Dedifferentiated amniotic fluid mesenchymal stem cell (primary cell): ENCODE data around the gene CRYBA4.

Experiments used
- DNase-seq: peaks from one replicate; pipeline ENCODE4 v3.0.0-alpha.2; 2016; ENCODE audit errors: extremely low spot score

The CRYBA4 gene

DNA sequence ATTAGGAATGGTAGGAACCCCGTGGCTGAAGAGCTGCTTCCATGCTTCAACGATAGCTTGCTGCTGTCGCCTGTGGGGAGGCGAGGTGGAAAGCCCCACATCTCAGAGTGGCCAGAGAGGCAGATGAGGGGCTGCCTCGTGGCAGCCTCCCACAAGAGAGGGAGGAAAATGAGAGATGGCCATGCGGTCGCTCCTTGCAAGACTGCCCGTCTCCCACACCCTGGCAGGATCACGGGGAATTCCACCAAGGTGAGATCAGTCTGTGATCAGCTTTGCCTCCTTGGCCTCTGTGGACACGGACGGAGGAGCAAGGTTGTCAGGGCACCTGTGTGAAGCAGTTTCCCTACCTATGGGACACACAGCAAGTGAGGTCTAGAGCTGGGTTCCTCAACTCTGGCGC, 3.0 kb downstream of the CRYBA4 start:
- no peak for DNase-seq

DNA sequence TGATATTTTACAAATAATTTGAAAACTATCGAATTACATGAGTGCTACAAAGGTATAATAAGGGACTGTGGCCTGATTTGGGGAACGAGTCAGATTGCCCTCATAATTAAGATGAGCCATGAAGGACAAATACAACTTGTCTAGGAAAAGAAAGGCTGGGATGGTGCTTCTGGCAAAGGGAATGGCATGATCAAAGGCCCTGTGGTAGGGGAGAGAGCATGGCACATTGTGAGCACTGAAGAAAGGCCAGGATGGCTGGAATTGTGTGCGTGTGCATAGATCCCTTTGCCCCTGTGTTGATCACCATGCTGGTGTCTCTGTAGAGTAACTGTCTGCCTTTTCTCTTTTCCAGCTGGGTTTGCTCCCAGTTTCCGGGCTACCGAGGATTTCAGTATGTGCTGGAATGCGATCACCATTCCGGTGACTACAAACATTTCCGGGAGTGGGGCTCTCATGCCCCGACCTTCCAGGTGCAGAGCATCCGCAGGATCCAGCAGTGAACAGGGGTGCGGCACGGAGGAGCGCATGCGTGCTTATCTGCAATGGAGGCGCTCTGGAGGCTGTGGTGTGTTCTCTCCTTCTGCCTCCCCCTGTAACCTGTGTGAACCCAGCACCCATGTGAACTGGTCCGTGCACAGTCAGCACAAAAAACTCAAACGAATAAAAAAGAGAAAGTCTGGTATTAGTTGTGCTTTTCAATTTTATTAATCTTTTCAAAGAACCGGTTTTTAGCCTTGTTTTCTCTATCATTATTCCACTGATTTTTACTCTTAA, 8.4 kb downstream of the CRYBA4 start:
- DNase-seq, result no peak

DNA sequence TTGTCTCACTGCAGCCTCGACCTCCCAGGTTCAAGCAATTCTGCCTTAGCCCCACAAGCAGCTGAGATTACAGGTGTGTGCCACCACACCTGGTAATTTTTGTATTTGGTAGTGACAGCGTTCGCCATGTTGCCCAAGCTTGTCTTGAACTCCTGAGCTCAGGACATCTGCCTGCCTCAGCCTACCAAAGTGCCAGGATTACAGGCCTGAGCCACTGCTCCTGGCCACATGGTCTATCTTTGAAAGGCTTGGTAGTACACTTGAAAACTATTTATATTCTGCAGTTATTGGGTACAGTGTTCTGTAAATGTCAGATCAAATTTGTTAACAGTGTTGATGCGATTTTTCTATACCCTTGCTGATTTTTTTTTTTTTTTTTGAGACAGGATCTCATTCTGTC, 9.5 kb downstream of the CRYBA4 start:
- DNase-seq, result no peak

DNA sequence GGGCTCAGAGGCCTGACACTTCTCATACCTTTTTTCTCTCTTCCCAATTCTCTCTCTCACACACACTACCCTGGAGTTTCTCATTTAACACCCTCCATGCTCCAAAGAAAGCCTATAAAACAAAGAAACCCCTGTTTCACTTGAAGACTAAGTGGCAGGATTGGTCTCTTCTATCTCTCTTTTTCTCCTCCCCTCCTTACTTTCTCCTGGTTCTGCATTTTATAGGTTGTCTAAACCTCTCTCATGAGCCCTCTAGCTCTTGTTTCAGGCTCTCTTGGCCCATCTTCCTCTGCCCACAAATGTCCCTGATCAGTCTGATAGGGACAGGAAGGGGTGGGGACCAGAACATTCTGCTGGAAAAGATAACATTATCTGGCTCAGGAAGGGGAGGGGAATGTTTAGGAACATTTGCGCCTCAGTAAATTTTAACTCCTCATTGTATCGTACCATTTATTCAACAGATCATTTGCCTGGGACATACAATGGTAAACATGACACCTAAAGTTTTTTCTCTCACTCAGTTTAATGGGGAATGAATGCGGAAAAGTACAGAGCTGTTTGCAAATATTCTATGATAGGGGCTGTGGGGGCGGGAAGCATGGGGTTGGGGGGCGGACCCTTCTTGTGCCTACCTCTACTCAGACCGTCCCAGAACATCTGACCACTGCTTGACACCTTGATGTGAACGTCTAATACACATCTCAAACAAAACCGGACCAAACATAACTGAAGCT, 10.8 kb downstream of the CRYBA4 start:
- no peak for DNase-seq

DNA sequence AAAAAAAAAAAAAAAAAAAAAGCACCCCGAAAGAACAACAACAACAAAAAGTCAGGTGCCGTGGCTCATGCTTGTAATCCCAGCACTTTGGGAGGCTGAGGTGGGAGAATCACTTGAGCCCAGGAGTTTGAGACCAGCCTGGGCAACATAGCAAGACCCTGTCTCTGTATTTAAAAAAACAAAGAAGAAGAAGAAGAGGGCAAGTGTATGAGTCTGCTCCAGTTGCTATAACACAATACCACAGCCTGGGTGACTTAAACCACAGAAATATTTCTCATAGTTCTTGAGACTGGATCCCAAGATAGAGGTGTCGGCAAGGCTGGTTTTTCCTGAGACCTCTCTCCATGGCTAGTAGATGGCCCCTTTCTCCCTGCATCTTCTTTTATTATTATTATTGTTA, 12.4 kb downstream of the CRYBA4 start:
- no peak for DNase-seq

DNA sequence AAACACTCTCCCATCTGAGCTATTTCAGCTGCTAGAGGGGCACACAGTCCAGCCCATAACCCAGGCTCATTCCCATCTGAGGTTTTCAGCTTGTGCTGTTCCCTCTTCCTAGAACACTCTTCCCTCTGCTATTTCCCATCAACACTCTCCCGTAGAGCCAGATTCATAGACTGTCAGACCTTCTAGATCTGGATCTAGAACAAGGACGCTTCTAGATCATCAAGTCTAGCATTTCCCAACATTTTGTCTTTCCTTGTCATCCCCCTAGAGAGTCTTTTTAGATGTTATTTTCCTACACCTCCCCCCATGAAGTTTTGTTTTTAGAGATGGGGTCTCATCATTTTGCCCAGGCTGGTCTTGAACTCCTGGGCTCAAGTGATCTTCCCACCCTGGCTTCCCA, 13.4 kb downstream of the CRYBA4 start:
- no peak for DNase-seq

DNA sequence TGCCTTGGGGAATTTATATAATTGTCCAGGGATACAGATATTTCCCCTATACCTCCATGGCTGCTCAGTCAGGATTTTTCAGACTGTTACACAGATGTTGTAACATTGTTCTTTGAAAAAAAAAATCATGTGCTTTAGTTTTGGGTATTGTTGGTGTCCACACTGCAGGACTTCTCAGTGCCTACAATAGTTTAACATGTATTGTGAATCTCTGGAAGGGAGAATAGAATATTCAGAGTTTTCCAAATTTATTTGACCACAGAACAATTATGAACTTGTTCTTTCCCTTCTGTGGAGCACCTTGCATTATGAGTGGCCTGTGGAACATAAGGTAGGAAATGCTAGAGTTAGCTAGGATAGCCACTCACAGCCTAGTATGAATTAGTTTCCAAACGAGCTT, 14.5 kb downstream of the CRYBA4 start:
- DNase-seq, result no peak

DNA sequence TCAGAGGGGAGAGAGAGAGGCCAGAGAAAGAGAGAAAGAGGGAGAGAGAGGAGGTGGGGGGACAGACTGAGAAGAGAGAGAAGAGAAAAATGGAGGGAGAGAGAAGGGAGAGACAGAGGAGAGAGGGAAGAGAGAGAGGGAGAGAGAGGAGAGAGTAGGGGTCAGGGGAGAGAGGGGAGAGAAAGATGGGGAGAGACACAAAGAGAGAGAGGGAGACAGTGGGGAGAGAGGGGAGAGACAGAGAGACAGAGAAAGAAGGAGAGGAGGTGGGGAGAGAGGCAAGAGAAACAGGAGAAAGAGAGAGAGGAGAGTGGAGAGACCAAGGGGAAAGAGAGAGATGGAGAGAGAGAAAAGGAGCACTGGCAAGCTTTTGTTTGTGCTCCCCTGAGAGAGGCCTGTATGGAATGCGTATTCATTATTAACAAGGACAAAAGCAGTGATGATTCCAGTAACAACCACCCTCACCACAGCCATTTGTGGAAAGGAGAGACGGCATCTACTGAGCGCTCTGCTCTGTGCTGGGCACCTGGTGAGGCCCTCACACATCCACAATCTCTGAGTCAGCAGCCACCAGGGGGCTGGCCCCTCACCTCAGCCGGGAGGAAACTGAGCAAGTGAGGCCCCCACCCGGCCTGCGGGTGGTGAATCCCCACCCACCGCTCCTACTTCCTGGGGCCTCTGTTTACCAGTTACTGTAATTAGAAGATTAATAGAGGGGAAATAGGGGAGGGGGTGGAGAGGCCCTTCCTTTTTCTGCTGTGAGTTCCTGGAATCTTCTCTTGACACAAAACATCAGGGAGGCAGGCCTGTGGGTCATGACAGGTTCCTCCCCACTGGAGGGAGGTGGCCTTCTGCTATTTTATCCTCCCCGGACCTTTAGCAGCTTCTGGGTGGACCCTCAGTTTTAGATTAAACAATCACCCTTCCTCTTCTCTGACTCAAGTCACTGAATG, 21.0 kb downstream of the CRYBA4 start:
- DNase-seq, result no peak

DNA sequence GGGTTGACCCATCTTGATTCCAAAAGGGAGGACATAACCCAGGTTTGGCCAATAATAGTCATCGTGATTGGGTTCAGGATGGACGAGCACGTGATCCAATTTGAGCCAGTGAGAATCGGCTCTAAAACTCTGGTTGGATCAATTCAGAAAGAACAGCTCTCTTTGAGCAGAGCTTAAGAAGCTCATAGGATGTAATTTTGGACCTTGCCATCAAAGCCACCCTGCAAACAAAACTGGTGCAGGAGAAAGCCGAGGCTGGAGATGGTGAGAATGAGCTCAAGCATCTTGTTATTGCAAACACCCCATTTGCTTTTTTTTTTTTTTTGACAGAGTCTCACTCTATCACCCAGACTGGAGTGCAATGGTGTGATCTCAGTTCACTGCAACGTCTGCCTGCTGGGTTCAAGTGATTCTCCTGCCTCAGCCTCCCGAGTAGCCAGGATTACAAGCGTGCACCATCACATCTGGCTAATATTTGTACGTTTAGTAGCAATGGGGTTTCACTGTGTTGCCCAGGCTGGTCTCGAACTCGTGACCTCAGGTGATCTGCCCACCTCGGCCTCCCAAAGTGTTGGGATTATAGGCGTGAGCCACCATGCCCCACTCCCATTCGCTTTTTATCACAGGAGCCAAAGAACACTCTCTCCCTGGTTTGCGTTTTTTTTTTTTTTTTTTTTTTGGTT, 21.8 kb downstream of the CRYBA4 start:
- DNase-seq, result no peak

DNA sequence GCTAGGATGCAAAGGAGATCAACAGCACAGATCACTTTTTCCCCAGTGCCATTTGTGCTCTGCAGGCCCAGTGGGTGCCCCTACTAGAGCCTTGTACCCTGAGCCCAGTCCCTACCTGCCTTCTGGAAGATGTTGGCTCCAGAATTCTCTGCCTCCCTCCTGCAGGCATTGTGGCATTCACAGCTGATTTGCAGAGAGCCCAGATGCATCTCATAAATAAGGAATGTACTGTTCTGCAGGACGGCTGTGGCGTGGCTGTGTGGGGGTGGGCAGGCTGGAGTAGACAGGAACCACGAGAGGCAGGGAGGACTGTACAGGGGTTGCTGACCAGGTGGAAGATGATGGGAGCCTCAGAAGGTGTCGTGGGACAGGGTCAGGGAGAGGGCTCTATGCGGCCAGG, 24.4 kb downstream of the CRYBA4 start:
- no peak for DNase-seq

DNA sequence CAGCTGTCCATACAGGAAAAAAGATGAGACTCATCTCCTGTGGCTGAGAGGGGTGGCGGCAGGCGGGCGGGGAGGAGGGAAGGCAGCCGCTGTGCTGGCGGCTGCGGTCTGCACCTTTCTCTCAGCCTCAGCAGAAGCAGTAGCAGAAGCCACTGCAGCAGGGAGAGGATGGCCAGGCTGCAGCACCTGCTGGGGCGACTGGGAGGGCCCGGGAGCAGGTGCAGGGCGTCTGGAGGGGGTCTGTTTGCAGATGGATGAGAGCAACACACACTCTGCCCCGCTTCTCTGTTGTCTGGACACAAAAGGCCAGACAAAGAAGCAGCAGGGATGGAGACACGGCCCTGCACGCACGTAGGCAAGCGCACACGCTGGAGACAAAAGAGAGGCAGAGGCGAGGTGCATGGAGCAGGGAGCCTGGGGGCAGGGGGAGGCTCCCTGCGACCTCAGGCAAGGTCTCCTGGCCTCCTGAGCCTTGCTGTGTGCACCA, 26.3 kb downstream of the CRYBA4 start:
- DNase-seq, result no peak

DNA sequence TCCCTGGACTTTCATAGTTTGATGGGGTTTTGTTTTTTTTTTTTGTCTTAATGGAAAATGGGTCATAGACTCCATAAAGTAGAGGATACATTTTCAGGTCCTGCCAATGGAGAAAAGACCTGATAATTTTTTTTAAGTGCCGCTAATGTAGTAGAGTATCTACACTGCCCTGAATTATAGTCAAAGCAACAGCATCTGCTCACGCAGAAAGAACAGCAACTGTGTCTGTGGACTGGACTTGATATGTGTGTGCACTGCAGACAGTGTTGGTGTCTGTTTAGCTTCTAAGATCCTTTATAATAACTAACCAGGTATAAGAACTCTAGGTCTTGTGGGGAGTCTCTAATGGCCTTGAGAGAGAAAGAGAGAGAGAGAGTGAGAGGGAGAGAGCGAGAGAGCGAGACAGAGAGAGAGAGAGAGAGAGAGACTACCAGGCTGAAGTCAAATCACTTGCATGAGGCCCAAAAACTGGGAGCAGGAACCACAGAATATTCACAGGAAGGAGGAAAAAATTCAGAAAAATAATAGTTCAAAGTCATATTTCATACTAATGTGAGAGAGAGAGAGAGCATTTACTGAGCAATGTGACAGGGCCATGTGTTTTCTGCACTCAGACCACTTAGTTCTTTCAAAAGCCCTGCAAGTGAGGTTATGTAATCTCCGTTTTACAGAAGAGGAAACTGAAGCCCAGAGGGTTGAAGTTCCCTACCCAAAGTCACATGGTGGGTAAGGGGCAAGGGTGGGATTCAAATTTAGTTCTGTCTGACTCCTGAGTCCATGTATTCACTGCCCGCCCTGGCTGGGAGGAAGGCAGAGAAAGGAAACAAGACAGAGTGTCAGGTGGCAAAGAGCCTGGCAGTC, 27.0 kb downstream of the CRYBA4 start:
- no peak for DNase-seq

DNA sequence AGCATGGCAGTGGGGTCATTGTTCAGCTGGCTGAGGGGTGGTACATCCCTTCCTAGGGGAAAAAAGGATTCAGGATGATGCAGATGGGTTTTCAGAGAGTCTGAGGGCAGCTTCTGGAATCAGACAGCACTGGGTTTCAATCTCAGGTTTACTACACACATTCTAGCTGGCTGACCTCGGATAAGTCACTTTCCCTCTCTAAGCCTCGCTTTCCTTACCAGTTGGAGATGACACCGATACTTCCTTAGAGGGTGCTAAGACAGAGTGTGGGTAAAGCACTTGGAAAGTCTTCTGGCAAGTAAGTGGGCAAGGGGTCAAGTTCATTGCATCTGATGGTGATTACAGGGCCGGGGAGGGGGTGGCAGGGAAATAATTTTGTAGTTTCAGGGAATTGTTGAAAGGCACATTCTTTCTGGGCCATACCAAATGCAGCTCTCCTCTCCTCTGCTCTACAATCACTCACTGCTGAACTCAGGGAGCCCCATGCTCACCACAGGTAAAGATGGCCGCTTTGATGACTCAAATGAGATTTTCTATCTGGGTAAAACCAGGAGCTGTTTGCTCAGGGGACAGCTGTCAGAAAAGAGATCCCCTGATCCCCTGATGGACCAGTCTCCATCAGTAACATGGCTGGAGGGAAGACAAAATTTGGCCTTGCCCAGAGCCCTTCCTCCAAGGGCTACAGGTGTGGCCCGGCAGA, 29.1 kb downstream of the CRYBA4 start:
- no peak for DNase-seq

DNA sequence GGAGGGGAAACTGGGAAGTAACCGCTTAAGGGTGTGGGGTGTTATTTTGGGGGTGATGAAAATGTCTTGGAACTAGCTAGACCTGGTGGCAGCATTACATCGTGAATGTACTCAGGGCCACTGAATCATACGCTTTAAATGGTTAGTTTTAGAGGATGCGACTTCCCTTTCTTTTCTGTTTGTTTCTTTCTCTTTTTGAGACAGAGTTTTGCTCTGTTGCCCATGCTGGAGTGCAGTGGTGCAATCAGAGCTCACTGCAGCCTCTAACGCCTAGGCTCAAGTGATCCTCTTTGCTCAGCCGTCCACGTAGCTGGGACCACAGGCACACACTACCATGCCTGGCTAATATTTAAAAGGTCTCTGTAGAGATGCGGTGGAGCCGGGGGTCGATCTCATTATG, 30.1 kb downstream of the CRYBA4 start:
- no peak for DNase-seq

DNA sequence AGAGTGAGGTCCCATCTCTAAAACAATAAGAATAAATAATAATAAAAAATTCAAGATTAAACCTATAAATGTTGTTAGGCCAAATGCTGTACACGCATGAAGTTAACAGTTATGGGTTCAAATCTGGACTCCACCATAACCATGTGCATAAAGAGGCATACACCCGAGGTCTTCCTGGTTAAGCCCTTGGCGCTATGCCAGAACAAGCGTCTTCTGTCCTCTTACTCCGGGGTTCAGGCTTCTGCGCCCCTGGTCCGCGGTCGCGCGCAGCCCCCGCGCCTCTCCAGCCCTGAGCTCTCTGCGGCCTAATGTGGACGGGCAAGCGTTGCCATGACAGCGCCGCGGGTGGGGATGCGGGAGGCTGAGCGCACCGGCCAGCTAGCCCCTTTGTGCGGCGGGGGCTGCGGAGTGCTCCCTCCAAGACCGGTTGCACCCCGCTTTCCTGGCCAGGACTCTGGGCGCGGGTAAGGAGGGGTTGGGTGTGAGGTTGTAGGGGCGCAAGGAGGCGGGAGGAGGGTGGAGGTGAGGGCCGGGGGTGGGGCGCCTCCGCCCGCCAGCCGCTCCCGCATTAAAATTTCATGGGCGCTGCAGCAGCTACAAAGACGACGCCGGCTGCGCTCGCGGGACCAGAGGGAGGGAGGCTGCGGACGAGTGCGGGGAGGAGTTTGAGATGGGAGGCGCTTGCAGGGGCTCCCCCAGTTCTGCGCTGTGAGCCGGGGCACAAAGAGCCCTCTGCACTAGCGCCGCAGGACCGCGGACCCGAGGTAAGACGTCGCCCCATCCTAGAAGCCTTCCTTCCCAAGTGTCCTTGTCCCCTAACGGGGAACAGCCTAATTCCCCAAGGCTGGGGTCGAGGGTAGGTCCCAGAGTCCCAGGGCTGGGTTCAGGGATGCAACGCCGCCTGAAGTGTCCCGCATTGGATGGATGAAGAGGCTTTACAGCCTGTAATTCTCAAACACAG, 35.4 kb downstream of the CRYBA4 start, which contains the start of gene MIAT:
Gene MIAT, plus strand, starts transcription at position 698 of the 961 bp plus-strand sequence.
- no peak for DNase-seq

DNA sequence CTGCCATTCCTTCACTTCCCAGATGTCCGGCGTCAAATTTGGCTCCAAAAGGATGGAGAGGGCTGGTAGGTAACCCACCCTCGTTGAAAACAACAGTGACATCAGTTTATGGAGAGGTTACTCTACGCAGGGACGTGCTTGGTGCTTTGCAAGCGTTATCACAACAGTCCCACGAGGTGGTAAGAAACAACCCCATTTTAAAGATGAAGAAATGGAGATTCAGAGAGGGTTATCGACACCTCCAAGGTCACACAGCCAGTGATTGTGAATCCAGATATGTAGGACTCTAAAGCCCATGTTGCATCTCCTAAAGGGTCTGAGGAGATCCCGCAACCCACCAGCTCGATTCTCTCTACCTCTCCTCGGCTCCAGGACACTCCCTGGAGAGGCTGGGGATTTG, 36.4 kb downstream of the CRYBA4 start:
- no peak for DNase-seq

DNA sequence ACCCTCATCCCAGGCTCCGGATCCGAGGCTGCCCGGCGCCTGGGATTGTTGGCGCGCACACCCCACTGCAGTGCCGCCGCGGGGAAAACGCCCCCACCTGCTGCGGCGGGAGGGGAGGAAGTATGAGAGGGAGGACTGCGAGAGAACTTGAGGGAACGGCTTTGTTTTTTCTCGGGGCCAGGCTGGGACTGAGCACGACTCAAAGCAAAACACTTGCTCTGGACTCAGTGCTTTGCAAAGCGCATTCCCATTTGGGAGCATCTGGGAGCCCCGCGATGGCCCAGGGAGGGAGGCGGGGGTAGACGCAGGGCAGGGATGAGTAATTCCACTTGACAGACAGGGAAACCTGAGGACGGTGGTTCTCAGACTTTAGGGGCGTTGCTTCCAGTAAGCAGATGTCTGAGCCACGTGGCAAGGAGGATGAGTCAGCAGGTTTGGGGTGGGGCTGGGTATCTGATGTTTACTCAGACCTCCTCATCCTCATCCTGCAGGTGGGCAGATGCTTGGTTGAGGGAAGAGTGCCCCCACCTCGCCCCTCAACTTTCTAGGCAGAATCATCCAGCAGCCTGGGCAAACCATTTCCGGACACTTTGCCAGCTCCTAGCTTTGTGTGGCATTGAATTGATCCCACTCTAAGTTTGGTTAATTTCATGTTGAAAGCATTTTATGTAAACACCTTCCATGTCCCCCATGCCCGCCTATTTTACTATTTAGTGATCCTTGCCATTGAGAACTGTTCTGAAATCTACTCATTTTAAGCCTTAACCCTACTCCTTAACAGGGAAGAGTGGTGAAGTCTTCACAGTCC, 37.1 kb downstream of the CRYBA4 start:
- peak; percentile 69 for DNase-seq

DNA sequence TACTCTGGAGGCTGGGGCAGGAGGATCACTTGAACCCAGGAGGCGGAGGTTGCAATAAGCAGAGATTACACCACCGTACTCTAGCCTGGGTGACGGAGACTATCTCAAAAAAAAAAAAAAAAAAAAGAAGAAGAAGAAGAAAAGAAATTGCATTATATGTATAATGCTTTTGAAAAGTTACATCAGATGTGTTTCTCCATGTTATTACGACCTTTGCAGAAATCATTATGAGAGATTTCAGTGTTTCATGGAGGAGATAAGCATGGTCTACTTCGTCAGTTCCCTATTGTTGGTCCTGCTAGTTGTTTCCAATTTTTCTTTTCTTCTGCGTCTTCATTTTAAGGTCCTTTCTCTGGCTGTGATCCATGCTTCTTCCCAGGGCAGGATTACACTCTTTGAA, 38.6 kb downstream of the CRYBA4 start:
- DNase-seq, result no peak
